HFF-Myc (cell line): ENCODE data around the gene GSTT2.

Source experiments
- DNase-seq: peaks from one replicate; pipeline ENCODE4 v3.0.0-alpha.2; 2011; ENCODE audit warnings: low read depth; ENCODE audit errors: extremely low read depth
- H3K4me3 ChIP-seq: replicated peaks from 2 replicates; pipeline ENCODE4 v1.5.1; 2011; ENCODE audit warnings: low read depth, mild to moderate bottlenecking, control low read depth, low read length
- TF ChIP-seq, protein P1 (sequence below): IDR thresholded peaks from 2 replicates; pipeline ENCODE4 v1.5.1; 2012; ENCODE audit warnings: mild to moderate bottlenecking, low read depth, low read length, control low read depth; ENCODE audit errors: missing control alignments

GSTT2 gene

DNA sequence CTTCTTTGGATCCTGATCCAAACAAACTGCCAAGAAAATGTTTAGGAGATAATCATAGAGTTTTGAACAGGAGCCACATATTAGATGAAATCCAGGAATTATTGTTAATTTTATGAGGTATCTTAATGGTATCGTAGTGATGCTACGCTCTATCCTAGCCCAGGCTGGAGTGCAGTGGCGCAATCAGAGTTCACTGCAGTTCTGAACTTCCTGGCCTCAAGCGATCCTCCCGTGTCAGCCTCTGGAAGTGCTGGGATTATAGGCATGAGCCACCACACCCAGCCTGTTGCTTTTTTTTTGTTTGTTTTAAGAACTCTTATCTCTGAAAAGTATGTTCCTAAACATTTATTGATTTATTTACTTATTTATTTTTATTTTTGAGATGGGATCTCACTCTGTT lies 22.9 kb downstream of the GSTT2 start:
- TF ChIP-seq, protein P1, sequence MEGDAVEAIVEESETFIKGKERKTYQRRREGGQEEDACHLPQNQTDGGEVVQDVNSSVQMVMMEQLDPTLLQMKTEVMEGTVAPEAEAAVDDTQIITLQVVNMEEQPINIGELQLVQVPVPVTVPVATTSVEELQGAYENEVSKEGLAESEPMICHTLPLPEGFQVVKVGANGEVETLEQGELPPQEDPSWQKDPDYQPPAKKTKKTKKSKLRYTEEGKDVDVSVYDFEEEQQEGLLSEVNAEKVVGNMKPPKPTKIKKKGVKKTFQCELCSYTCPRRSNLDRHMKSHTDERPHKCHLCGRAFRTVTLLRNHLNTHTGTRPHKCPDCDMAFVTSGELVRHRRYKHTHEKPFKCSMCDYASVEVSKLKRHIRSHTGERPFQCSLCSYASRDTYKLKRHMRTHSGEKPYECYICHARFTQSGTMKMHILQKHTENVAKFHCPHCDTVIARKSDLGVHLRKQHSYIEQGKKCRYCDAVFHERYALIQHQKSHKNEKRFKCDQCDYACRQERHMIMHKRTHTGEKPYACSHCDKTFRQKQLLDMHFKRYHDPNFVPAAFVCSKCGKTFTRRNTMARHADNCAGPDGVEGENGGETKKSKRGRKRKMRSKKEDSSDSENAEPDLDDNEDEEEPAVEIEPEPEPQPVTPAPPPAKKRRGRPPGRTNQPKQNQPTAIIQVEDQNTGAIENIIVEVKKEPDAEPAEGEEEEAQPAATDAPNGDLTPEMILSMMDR: no peak
- H3K4me3 ChIP-seq: no peak overlapping the region
- DNase-seq: no peak

DNA sequence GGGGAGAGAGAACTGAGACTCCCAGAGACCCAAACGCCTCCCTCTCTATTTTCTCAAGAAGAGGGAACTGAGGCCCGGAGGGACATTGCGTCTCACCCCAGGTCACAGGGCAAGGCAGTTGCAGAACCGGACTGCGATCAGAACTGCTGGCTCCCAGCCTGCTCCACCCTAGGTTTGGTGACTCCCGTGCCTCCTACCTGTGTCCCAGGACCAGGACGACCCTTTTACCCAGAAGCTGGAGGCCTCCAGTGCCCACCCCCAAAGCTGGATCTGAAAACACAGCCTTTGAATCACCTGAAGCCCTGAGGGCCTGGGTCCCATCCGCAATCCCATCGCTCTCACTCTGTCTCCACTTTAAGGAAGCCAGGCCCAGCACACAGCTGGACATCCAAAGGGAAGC lies 24.0 kb downstream of the GSTT2 start:
- TF ChIP-seq, protein P1: no peak
- DNase-seq: no peak
- no peak overlapping the region for H3K4me3 ChIP-seq

DNA sequence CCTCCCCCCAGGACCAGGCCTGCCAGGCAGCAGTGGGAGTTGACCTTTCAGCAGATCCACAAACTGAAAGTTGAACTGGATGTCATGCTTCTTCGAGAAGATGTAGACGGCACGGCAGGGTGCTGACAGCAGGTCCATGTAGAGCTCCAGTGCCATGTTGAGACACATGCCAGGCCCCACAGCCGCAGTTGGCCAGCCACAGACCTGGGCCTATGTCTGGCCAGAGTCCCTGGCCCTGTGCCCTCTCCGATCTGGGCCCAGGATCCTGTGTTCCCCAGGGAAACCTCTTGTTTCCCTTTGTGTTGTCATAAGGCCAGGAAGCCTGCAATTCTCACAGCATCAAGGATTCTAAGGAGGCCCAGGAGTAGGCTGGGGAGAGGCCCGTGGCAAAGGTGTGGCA lies 25.3 kb downstream of the GSTT2 start, which contains the start of gene GSTT4:
GSTT4 (minus strand) TSS at position 253 of the 400 bp plus-strand sequence; CDS start at position 156, 97 bp downstream.
- TF ChIP-seq, protein P1: no peak
- no peak within 1 kb of the TSS for H3K4me3 ChIP-seq
- no peak for DNase-seq

DNA sequence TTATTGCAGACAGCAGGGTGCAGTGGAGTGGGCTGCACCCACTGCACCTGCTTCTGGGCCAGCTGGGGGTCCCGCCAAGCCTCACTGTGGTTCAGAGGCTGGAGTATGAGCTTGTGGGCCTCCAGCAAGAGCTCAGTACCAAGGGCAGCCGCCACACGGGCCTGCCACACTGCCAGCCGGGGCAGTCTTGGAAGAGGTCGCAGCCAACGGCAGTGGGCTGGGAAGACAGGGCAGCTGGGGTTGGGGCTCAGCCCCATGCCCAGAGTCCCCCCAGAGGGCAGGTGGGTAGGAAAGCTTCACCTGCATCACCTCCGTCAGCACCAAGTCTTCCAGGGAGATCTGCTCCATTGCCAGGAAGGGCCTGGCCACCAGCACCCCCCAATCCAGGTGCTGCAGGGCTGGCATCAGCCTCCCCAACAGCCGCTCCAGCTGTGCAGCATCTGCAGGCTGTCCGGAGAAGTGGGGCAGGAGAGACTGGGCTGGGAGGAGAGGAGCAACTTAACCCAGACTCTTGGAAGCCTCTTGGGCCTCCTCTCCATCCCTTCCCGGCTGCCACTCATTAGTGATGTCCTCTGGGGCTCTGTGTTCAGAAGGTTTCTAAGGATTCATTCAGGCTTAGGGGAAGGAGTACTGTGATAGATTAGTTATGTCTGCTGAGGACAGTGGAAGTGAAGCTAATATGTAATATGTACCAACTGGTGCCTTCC lies 26.4 kb downstream of the GSTT2 start:
- no peak overlapping the region for H3K4me3 ChIP-seq
- TF ChIP-seq, protein P1: no peak
- DNase-seq: no peak

DNA sequence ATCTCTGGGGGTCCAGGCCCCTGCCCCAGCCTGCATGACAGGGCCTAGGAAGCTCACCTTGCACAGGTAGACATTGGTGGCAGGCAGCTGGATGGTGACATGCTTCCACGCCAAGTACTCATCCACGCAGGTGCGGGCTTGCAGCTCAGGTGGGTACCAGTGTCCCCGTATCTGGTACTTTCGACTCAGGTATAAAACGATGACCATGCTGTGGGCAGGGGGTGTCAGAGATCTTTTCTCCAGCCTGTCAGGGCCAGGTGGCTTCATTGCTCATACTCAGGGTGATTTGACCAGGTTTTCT lies 26.9 kb downstream of the GSTT2 start:
- TF ChIP-seq, protein P1: no peak
- no peak overlapping the region for H3K4me3 ChIP-seq
- no peak for DNase-seq

DNA sequence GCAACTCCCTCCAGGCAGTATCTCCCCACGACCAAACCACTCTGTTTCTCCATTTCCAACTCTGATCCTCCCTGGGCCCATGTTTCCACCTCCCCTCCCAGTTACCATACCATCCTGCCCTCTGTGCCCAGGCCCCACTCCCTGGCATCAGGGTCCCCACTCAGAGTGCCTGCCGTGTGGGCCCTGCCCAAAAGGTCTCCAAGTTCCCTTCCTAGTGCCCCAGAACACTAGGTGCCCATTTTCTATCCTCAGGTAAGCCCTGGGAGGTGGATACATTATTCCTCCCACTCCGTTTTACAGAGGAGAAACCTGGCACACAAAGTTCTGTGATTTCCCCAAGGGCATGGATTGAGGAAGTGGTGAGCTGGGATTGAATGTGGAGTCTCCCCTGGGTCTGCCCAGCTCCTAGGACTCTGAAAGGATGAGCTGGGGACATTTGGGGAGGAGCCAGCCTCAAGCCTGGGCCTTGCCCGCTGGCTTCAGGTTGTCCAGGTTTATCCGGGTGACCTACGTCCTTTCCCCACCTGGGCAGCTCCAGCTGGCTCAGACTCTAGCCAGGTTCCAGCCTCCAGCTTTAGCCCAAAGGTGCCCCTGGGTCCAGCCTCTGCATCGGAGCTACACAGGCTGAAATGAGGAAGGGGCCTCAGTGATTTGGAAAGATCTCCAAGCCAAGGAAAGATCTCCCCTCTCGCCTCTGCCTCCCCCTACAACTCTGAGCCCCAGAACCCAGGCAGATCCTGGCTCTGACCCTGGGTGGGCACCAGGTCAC lies 27.5 kb downstream of the GSTT2 start:
- no peak overlapping the region for H3K4me3 ChIP-seq
- TF ChIP-seq, protein P1: no peak
- no peak for DNase-seq
